GM12878 (cell line): ENCODE measurements around the gene LCE1A. TPM values are rescaled to one million over a fixed set of nuclear protein-coding genes. Genes with fewer than 3 reads are reported as not detected.

Experiments
- ATAC-seq: fragments of 200-7000 bp; cut with Tn5 transposase; 3 replicates; pipeline ENCODE4 v1.9.1; 2020; ENCODE audit warnings: mild to moderate bottlenecking, moderate library complexity
- BruUV-seq: library from RNA; stranded (reverse); fragments of 400-500 nt; replicated peaks from 2 replicates; lab custom pipeline; 2021; lab: Mats Ljungman, UMichigan
- CTCF ChIA-PET: fragments of 300-600 bp; sonication (Branson Sonifier 250); formaldehyde crosslinking; extraction: SDS; loops from one replicate; lab custom pipeline; 2021; ENCODE audit warnings: inconsistent platforms; lab: Yijun Ruan, JAX
- POLR2A ChIA-PET: fragments of 350-600 bp; formaldehyde crosslinking; extraction: SDS; loops from one replicate; lab custom pipeline; 2021; ENCODE audit warnings: inconsistent platforms; lab: Charles Lee
- RAD21 ChIA-PET: fragments of 300-600 bp; sonication (Branson Sonifier 250); formaldehyde crosslinking; loops from one replicate; lab custom pipeline; 2023; ENCODE audit warnings: antibody characterized with exemption; ENCODE audit not compliant: unreplicated experiment; lab: Charles Lee
- SMC1A ChIA-PET: fragments of 300-600 bp; sonication (Branson Sonifier 250); formaldehyde crosslinking; loops from one replicate; lab custom pipeline; 2023; ENCODE audit not compliant: unreplicated experiment, uncharacterized antibody; lab: Charles Lee
- DNase-seq: peaks from one replicate; pipeline ENCODE4 v3.0.0-alpha.2; 2011; ENCODE audit warnings: low read depth, low spot score
- FAIRE-seq: peaks from 3 replicates; lab custom pipeline; 2011; peaks lifted over from hg19 to GRCh38; lab: Jason Lieb, UNC
- H2AFZ ChIP-seq: 2 replicates; pipeline ENCODE4 v1.6.0; 2011; ENCODE audit warnings: low read depth, low read length, control low read depth; ENCODE audit not compliant: control insufficient read depth
- H3K27ac ChIP-seq: 2 replicates; pipeline ENCODE4 v1.5.1; 2011; ENCODE audit warnings: control low read depth; ENCODE audit not compliant: control insufficient read depth, insufficient read depth
- H3K27me3 ChIP-seq, 2 experiments: replicated peaks in 1 of 2; 2 replicates each; pipeline versions ENCODE4 v1.6.0 to v1.6.1; 2011; ENCODE audit warnings: low read length in 1 of 2; ENCODE audit not compliant: control insufficient read depth in 2 of 2, insufficient read depth in 2 of 2
- H3K36me3 ChIP-seq, 2 experiments: 2 replicates each; pipeline ENCODE4 v1.5.1; 2011; ENCODE audit warnings: low read length in 1 of 2; ENCODE audit not compliant: control insufficient read depth in 2 of 2, insufficient read depth in 2 of 2
- H3K4me1 ChIP-seq: 2 replicates; pipeline ENCODE4 v1.6.1; 2011; ENCODE audit warnings: mild to moderate bottlenecking, low read length, moderate library complexity, mixed read lengths; ENCODE audit not compliant: control insufficient read depth, insufficient read depth
- H3K4me2 ChIP-seq: 2 replicates; pipeline ENCODE4 v1.6.0; 2011; ENCODE audit warnings: control low read depth; ENCODE audit not compliant: control insufficient read depth, insufficient read depth
- H3K4me3 ChIP-seq: fragments of 200-600 bp; sonication (generic); 2 replicates; pipeline ENCODE4 v1.5.1; 2016
- H3K79me2 ChIP-seq: 2 replicates; pipeline ENCODE4 v1.6.0; 2011; ENCODE audit warnings: low read length; ENCODE audit not compliant: control insufficient read depth, insufficient read depth
- H3K9ac ChIP-seq: 2 replicates; pipeline ENCODE4 v1.8.0; 2011; ENCODE audit warnings: low read length, control low read depth, mixed read lengths; ENCODE audit not compliant: control insufficient read depth, insufficient read depth
- H3K9me3 ChIP-seq: replicated peaks from 3 replicates; pipeline ENCODE4 v1.5.1; 2011; ENCODE audit warnings: mild to moderate bottlenecking, low read length; ENCODE audit not compliant: control insufficient read depth, insufficient read depth
- H4K20me1 ChIP-seq: 2 replicates; pipeline ENCODE4 v1.6.0; 2011; ENCODE audit not compliant: control insufficient read depth, insufficient read depth
- BCL11A ChIP-seq: IDR thresholded peaks from 2 replicates; pipeline ENCODE4 v1.6.1; 2011; ENCODE audit warnings: low read depth, low read length
- ETV6 ChIP-seq, 2 experiments: fragments of 450-650 bp in 1 of 2; IDR thresholded peaks in 1 of 2; conservative IDR thresholded peaks in 1 of 2; 2 replicates each; pipeline ENCODE4 v1.6.1; 2014; ENCODE audit warnings: antibody characterized with exemption in 1 of 2, borderline replicate concordance in 1 of 2, low read depth in 1 of 2, mild to moderate bottlenecking in 1 of 2, moderate library complexity in 1 of 2
- RAD51 ChIP-seq: fragments of 450-650 bp; IDR thresholded peaks from 2 replicates; pipeline ENCODE4 v1.6.1; 2016; ENCODE audit warnings: moderate library complexity, mild to moderate bottlenecking, inconsistent platforms
- RCOR1 ChIP-seq: conservative IDR thresholded peaks from 2 replicates; pipeline ENCODE4 v1.6.1; 2012; ENCODE audit warnings: low read depth, low read length, improper control_type of control experiment
- SRF ChIP-seq, 2 experiments: IDR thresholded peaks; 2 replicates each; pipeline ENCODE4 v1.6.1; 2011; ENCODE audit warnings: low read depth in 2 of 2, low read length in 2 of 2, mild to moderate bottlenecking in 1 of 2, moderate library complexity in 1 of 2
- STAT1 ChIP-seq: fragments of 450-650 bp; conservative IDR thresholded peaks from 2 replicates; pipeline ENCODE4 v1.6.1; 2014; ENCODE audit warnings: antibody characterized with exemption, mild to moderate bottlenecking
- TBL1XR1 ChIP-seq: IDR thresholded peaks from 2 replicates; pipeline ENCODE4 v1.6.1; 2012; ENCODE audit warnings: low read depth, low read length, improper control_type of control experiment
- YBX1 ChIP-seq: fragments of 450-650 bp; IDR thresholded peaks from 2 replicates; pipeline ENCODE4 v1.6.1; 2016; ENCODE audit warnings: antibody characterized with exemption
- in situ Hi-C: fragments of 300-500 bp; cut with MboI; formaldehyde crosslinking; loops from 9 replicates; pipeline ENCODE4 v1.14.3; 2018; ENCODE audit warnings: mixed read lengths
- intact Hi-C: fragments of 100-400 bp; cut with micrococcal nuclease; formaldehyde crosslinking; loops from one replicate; pipeline ENCODE4 v1.14.2; 2022; ENCODE audit not compliant: unreplicated experiment
- polyA plus RNA-seq, 11 experiments: library from polyadenylated mRNA; depleted of rRNA in 4 of 11; unstranded in 6 of 11; stranded (reverse) in 5 of 11; fragments of >200 nt; fragmentation: Nextera tagmentation in 4 of 11; fragmentation: Illumina TruSeq in 1 of 11; extraction: Ambion mirVana in 4 of 11; extraction: Trizol in 1 of 11; gene quantifications; 1 replicate in 1 of 11; 2 replicates in 10 of 11; pipeline versions ENCODE4 v1.2.1 to v1.2.3, GENCODE V29; 2011 to 2016; ENCODE audit warnings: inconsistent platforms in 2 of 11, missing spikeins in 2 of 11, low read depth in 1 of 11
- total RNA-seq, 4 experiments: library from RNA; depleted of rRNA in 3 of 4; stranded (reverse); fragments of >200 nt in 3 of 4; fragmentation: Illumina TruSeq in 1 of 4; extraction: Trizol in 1 of 4; gene quantifications; 2 replicates each; pipeline versions ENCODE4 v1.2.1 to v1.2.3, GENCODE V29; 2013 to 2021
- TF ChIP-seq, protein P1 (sequence below): fragments of 450-650 bp; IDR thresholded peaks from 2 replicates; pipeline ENCODE4 v1.6.1; 2016; ENCODE audit warnings: mild to moderate bottlenecking
- TF ChIP-seq, protein P2 (sequence below): IDR thresholded peaks from 2 replicates; pipeline ENCODE4 v1.6.1; 2011; ENCODE audit warnings: borderline replicate concordance, low read depth, mild to moderate bottlenecking, moderate library complexity, mixed read lengths, low read length; ENCODE audit not compliant: insufficient read depth; ENCODE audit errors: extremely low read length

The LCE1A gene
- total and polyA plus RNA-seq, 10 of the 15 experiments (the other 5 are each of a cell fraction or from before 2014, with no cell fraction given) = not detected

DNA sequence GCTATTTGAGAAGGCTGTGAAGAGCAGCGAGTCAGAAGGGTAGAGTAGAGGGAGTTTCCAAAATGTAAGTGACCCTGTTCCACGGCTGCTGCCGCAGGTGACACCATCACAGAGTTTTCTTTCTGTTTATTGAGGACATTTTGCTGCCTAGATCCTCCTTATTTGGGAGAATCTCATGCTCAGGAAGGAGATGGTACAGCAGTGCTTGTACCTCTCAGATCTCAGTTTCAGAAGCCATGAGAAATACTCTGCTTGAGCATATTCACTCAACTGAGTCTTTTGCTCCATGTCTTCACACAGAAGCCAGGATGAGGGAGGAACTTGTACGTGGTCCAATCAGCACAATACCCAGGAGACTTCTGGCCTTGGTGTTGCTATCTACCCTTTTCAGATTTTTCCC is 34.1 kb downstream of the LCE1A start (continued):
- TF ChIP-seq TBL1XR1 = no peak
- TF ChIP-seq BCL11A = no peak
- TF ChIP-seq SRF (IDR thresholded peaks at IDR 0.05; ENCODE audit: low read depth in 2 of 2, low read length in 2 of 2) = no peak
- TF ChIP-seq RAD51 = no peak

DNA sequence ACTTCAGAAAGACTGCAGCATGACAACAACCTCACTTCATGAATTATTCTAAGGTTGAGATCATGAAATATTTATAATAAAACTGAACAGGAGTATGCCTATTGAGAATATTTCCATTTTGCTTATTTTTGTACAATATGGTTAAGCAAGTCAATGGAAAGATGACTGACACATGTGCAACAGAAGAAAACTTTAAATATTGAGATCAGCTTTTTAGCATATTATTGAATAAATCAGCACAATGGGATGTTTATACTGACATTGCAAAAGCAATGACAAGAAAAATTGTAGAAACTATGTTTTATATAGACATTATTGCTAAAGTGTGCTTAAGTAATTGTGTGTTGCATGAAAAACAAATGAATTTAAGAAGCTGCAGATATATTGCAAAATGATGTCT is 37.2 kb downstream of the LCE1A start:
- Histone ChIP-seq H3K9me3 (no peaks in the 10 kb centered on the region), H3K4me3 (no peak overlapping the region), H3K79me2 (no peaks in the 10 kb centered on the region), H4K20me1 (no peaks in the 10 kb centered on the region), H3K4me1 (no peaks in the 10 kb centered on the region), H3K4me2 (no peak overlapping the region), H3K27me3 (peaks cover 0 to 2% of the 10 kb centered on the region in 2 experiments; a peak in 2 of 4 replicates), H3K9ac (no peak overlapping the region), H3K36me3 (no peaks in the 10 kb centered on the region), H3K27ac (no peak overlapping the region), H2AFZ (no peak overlapping the region)
- FAIRE-seq (no peak), DNase-seq (no peak), ATAC-seq (no peak)
- in situ Hi-C loops = no loop called here
- ChIA-PET SMC1A (interaction anchor here (0.8 to 4.1 kb wide), 3 partner anchors 8 to 328 kb away, joined by 3 to 14 read pairs (median 7); no protein-coding TSS in a partner anchor), RAD21 (interaction anchor here (1.4 to 1.8 kb wide), 3 partner anchors 62 to 366 kb away, joined by 3 to 5 read pairs (median 4); no protein-coding TSS in a partner anchor), POLR2A (no interaction called here), CTCF (interaction anchor here (1.0 to 2.9 kb wide), 5 partner anchors 11 to 96 kb away, joined by 4 to 13 read pairs (median 6); partner anchors contain the start of gene SMCP)
- TF ChIP-seq ETV6 (conservative IDR thresholded peaks at IDR 0.05 in 1 of 2, IDR thresholded peaks at IDR 0.05 in 1 of 2; ENCODE audit: borderline replicate concordance in 1 of 2, low read depth in 1 of 2) (no peak), YBX1 (no peak), RCOR1 (no peak), TBL1XR1 (no peak), STAT1 (no peak)
- TF ChIP-seq, protein P1, sequence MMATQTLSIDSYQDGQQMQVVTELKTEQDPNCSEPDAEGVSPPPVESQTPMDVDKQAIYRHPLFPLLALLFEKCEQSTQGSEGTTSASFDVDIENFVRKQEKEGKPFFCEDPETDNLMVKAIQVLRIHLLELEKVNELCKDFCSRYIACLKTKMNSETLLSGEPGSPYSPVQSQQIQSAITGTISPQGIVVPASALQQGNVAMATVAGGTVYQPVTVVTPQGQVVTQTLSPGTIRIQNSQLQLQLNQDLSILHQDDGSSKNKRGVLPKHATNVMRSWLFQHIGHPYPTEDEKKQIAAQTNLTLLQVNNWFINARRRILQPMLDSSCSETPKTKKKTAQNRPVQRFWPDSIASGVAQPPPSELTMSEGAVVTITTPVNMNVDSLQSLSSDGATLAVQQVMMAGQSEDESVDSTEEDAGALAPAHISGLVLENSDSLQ = no peak
- TF ChIP-seq, protein P2, sequence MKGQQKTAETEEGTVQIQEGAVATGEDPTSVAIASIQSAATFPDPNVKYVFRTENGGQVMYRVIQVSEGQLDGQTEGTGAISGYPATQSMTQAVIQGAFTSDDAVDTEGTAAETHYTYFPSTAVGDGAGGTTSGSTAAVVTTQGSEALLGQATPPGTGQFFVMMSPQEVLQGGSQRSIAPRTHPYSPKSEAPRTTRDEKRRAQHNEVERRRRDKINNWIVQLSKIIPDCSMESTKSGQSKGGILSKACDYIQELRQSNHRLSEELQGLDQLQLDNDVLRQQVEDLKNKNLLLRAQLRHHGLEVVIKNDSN = no peak
- intact Hi-C loops = no loop called here
- BruUV-seq = no TSS peak
